ENCODE measurements around the gene CH25H.
"Not testable (repeated sequence)": the region's sequence is repeated elsewhere in the genome, so short reads cannot be mapped to it uniquely, and the experiment has no call there.

GRCh38 chr10:89191301-89191700 is 15.8 kb downstream of the CH25H start:
- TF ChIP-seq CTCF (conservative IDR thresholded peaks at IDR 0.05; ENCODE audit: low read depth, low read length); EZH2 (IDR thresholded peaks at IDR 0.05; ENCODE audit: low read length, unreplicated experiment): not testable (repeated sequence)
